ENCODE results near the gene KLHL21. TPM values are rescaled to one million over a fixed set of nuclear protein-coding genes. Genes with fewer than 3 reads are reported as not detected.

KLHL21 gene
- total RNA-seq, 1 donor from 2014 or later: 42.3 TPM

- Mint-ChIP-seq H3K36me3 (ENCODE audit: low read depth, unreplicated experiment) (peaks cover 13% of the 10 kb centered on the region), H3K4me1 (ENCODE audit: low read depth, unreplicated experiment) (no peaks in the 10 kb centered on the region), H3K4me3 (ENCODE audit: unreplicated experiment) (no peak overlapping the region), H3K9me3 (ENCODE audit: unreplicated experiment) (no peaks in the 10 kb centered on the region), H3K27me3 (ENCODE audit: low read depth, unreplicated experiment) (no peaks in the 10 kb centered on the region), H3K27ac (ENCODE audit: unreplicated experiment) (no peak overlapping the region)
- Histone ChIP-seq H3K36me3 (ENCODE audit: insufficient read depth, low read length) (peaks cover 14% of the 10 kb centered on the region), H3K9ac (ENCODE audit: low read length) (no peak overlapping the region), H3K9me3 (ENCODE audit: insufficient read depth, low read depth, low read length) (no peaks in the 10 kb centered on the region), H3K79me2 (ENCODE audit: insufficient read depth, low read length) (no peaks in the 10 kb centered on the region), H3K4me2 (ENCODE audit: low read length) (no peak overlapping the region), H3K27me3 (ENCODE audit: insufficient read depth, low read length) (no peaks in the 10 kb centered on the region), H2AFZ (ENCODE audit: low read depth, low read length) (no peak overlapping the region), H3K4me1 (ENCODE audit: insufficient read depth, low read length) (peaks cover 9% of the 10 kb centered on the region), H4K20me1 (ENCODE audit: insufficient read depth, low read length) (peaks cover 4% of the 10 kb centered on the region), H3K4me3 (ENCODE audit: insufficient read depth, low read depth, low read length) (no peak overlapping the region), H3K27ac (ENCODE audit: low read depth, low read length) (no peak overlapping the region)
- no peak for FAIRE-seq
- DNase-seq (ENCODE audit: low read depth): no peak
- TF ChIP-seq CTCF (IDR thresholded peaks at IDR 0.05; ENCODE audit: insufficient read depth, low read depth, low read length) (peak; percentile 6), EZH2 (IDR thresholded peaks at IDR 0.05; ENCODE audit: insufficient read depth, low read length) (no peak)
These were observed 33.5 kb upstream of the KLHL21 start for GRCh38 chr1:6635910-6636760.

GRCh38 chr1:6635161-6635909 lies 32.7 kb upstream of the KLHL21 start:
- Mint-ChIP-seq H3K27ac (ENCODE audit: unreplicated experiment) (no peak overlapping the region), H3K9me3 (ENCODE audit: unreplicated experiment) (no peaks in the 10 kb centered on the region), H3K4me3 (ENCODE audit: unreplicated experiment) (no peak overlapping the region), H3K4me1 (ENCODE audit: low read depth, unreplicated experiment) (no peaks in the 10 kb centered on the region), H3K27me3 (ENCODE audit: low read depth, unreplicated experiment) (no peaks in the 10 kb centered on the region), H3K36me3 (ENCODE audit: low read depth, unreplicated experiment) (peaks cover 13% of the 10 kb centered on the region)
- H3K4me3 ChIP-seq (ENCODE audit: insufficient read depth, low read depth, low read length): no peak overlapping the region
- no peaks in the 10 kb centered on the region for H3K79me2 ChIP-seq (ENCODE audit: insufficient read depth, low read length)
- TF ChIP-seq CTCF (IDR thresholded peaks at IDR 0.05; ENCODE audit: insufficient read depth, low read depth, low read length): no peak
- H4K20me1 ChIP-seq (ENCODE audit: insufficient read depth, low read length): peaks cover 4% of the 10 kb centered on the region
- no peak overlapping the region for H3K9ac ChIP-seq (ENCODE audit: low read length)
- no peak for FAIRE-seq
- H2AFZ ChIP-seq (ENCODE audit: low read depth, low read length): no peak overlapping the region
- H3K9me3 ChIP-seq (ENCODE audit: insufficient read depth, low read depth, low read length): no peaks in the 10 kb centered on the region
- H3K27me3 ChIP-seq (ENCODE audit: insufficient read depth, low read length): no peaks in the 10 kb centered on the region
- H3K4me2 ChIP-seq (ENCODE audit: low read length): no peak overlapping the region
- peaks cover 9% of the 10 kb centered on the region for H3K4me1 ChIP-seq (ENCODE audit: insufficient read depth, low read length)
- H3K27ac ChIP-seq (ENCODE audit: low read depth, low read length): no peak overlapping the region
- peaks cover 14% of the 10 kb centered on the region for H3K36me3 ChIP-seq (ENCODE audit: insufficient read depth, low read length)
- DNase-seq (ENCODE audit: low read depth): no peak

Measured in astrocyte (in vitro differentiated cells and primary cell).